Activated effector memory CD4-positive, alpha-beta T cell treated with Interleukin-2 at 50 U/mL for 16 hours (primary cell): ENCODE data around the gene TRAPPC2L.

ENCODE experiments used
- DNase-seq: peaks from one replicate; pipeline ENCODE4 v3.0.0-alpha.2; 2020

The TRAPPC2L gene

DNA sequence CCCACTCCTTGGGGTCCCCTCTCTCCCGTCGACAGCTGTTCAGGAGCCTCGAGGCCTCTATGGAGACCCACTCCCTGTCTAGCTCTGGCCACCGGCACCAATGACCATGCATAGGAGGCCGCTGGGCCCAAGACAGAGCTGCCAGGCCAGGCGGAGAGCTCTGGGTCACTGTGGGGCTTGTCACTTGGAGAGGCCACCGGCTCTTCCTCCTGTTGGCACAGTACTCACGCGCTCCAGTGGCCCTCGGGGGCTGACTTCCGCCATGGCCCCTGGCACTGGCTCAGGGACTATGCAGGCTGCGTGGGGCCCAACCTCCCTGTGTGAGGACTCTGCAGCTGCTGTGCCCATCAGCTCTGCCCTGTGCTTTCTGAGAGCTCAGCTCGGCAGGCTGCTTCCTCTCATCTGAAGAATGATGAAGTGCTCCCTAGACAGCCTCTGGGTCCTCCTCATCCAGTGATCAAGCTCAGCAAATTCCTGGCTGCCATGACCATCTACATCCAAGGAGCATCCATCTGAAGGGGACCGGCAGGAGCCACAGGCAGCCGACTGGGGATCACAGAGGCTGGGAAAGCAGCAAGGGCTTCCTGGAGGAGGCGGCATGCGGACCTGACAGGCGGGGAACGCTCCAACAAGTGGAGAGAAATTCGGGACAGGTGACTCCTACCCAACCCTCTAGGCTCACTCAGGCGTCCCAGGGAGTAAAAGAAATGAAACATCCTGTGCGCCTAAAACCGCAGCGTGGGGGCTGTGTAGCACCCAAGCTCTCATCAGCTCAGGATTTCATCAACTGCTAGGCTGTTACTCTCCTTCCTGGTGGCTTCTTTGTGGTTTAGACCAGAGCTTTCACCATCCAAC is 17.0 kb upstream of the TRAPPC2L start:
- DNase-seq = no peak

DNA sequence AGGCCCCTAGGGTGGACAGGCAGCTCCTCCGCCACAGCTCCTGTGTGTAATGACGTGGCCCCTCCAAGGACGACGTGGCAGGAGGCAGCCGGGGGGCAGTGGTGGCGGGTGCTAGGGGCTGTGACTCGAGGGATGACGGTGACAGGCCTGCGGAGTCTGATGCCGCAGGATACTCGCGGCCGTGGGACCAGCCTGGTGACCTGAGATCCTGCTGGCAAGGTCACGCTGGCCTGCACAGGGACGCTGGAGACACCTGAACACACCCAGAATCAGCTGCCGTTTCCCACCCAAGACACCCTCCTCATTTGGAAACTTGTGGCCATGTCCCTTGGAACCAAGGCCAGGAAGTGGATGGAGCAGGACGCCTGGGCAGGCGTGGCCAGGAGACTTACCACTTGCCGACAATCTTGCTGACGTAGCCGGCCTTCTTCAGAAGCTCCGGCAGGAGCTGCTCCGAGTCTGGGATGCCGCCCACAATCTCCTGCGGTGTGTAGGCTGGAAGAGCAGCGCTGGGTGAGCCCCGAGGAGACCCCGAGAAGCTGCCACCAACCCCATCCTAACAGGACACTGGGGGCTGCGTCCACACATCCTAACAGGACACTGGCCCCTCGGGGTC is 16.2 kb upstream of the TRAPPC2L start:
- no peak for DNase-seq

DNA sequence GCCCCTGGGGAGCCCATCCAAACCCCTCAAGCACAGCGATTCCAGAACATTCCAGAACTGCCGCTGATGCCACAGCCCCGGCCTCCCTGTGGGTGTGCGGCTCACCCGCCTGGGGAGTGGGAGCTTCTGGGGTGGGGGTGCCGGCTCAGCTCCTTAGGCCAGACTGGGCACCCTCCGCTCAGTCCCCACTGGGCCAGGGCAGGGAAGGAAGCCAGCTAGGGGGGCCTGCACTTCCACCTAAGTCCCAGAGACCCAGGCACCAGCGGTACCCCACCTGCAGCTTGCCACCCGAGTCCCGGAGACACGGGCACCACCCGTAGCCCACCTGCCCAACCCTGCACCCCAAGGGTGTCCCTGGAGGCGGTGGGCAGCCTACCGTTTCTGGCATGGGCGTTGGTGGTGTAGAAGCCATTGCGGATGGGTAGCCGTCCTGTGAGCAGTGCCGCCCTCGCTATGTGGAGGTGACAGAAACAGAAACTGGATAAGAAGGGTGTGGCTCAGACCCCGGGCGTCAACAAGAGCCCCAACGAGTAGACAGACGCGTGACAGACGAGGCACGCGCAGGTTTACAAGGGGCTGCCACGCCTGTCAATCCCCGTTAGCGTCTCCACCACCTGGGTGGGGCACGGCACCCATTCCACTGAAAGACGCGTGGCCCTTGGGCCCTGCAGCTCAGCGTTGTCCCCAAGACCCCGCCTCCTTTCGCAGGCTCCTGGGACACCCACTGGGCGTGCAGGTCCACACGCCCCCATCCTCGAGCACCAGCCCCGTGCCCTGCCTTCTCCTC is 15.2 kb upstream of the TRAPPC2L start:
- DNase-seq = no peak

DNA sequence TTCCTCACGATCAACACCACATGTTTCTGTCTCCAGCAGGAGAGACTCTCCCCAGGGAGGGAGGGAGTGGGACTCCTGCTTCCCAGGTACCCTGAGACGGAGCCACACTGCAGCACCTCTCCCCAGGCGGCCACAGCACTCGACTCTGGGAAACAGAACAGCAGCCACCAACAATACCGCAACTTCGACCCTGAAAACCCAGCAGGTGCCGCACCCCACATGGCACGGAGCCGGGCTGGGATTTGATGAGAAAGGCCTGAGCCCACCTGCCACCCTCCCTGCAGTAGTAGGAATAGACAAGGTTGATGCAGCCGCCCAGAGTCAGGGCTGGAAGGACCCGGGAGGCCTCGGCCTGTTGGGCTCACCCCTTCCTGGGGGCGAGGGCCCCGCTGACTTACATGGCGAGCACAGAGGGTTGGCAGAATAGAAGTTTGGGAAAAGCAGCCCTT is 14.6 kb upstream of the TRAPPC2L start:
- DNase-seq = no peak

DNA sequence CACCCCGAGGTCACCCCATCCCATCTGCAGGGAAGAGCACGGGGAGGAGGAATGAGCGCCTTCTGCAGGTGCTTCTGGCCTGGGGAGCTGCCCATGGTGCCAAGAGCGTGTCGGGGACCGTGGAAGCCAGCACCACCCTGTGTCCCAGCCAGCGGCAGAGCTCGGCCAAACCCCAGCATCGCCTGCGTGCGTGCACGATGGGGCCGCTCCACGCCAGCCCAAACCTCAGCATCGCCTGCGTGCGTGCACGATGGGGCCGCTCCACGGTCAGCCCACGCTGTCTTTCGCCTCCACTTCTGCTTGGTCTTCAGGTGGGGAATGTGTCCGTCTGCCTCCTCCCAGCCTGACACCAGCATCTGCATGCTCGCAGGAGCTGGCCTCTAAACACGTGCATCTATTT is 14.1 kb upstream of the TRAPPC2L start:
- no peak for DNase-seq

DNA sequence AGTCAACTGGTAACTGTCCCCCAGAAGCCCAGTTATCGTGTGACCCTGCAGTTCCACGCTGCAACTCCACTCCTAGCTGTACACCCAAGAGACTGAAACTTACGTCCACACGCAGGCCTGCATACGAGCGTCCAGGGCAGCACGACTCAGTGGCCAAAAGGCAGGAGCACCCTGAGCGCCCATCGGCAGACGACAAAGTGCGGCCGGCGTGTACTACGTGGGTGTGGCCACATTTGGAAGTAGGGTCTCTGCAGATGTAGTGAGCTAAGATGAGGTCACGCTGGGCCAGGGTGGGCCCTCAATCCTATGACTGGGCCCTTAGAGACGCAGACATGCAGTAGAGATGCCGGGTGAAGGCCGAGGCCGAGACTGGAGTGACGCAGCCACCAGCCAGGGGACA is 13.7 kb upstream of the TRAPPC2L start:
- no peak for DNase-seq

DNA sequence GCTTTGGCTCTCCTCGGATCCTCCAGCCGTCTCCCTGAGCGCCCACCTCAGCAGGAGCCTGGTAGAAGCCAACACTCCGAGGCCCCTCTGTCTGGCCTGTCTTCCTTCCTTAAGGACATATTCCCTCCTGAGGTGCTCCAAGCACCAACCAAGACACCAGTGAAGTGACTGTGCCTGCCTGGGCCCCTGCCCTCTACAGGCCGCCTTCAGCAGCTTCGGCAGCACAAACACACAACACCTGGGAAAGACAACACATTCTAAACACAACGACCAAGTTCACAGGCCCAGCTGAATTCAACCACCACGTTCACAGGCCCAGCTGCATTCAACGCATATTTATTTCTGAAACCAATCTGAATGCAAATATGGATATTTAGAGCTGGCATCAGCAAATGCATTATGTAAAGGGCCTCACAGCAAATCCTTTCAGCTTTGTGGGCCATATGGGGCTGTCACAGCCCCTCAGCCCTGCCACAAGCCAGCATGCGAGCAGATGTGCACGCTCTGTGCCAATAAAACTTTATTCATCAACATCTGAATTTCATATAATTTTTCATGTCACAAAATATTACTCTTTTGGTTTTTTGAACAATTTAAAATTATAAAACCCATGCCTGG is 12.4 kb upstream of the TRAPPC2L start:
- DNase-seq = no peak

DNA sequence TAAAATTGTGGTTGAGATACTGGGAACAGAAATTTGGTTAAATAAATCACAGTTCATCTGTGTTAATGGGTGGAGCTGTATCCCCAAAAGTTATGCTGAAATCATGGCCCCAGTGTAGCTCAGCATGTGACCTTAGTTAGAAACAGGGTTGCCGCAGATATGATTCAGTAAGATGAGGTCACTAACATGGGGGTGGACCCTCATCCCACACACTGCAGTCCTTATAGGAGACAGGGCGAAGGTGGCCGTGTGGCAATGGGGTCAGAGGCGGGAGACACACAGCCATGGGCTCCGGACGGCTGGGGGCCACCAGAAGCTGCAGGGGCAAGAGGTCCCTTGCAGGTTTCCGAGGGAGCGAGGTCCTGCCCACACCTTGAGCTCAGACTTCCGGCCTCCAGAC is 10.8 kb upstream of the TRAPPC2L start:
- DNase-seq = no peak

DNA sequence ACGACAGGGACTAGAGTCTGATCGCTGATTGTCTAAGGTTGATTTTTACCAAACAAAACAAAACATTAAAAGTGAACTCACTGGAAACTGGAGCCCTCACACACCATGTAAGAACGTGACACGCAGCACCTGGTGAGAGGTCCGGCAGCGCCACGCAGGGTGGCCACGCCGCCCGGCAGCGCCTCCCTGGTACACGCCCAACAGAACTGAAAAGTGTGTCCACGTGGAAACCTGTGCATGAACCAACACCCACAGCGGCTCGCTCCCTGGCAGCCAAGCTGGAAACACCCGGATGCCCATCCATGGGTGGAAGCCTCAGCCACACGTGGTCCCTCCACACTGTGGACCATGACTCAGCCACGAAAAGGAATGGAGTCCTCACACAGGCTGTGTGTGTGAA is 9.3 kb upstream of the TRAPPC2L start:
- no peak for DNase-seq

DNA sequence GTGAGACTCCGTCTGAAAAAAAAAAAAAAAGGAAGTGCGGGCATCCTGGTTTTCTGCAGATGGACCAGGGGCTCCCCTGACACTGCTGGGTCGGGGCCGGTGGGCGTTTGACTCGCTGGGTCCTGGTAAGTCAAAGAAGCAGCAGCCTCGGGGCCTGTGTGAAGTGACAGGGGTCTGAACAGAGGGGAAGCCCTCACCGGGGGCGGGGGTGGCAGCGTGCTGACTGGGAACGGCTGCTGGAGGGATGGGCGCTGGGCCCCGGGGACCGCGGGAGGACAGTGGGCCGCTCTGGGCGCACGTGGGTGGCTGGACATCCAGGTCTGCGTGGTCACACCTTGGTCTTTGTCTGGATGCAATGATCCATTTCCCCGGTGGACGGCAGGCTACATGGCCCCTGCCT is 8.4 kb upstream of the TRAPPC2L start:
- DNase-seq = no peak

DNA sequence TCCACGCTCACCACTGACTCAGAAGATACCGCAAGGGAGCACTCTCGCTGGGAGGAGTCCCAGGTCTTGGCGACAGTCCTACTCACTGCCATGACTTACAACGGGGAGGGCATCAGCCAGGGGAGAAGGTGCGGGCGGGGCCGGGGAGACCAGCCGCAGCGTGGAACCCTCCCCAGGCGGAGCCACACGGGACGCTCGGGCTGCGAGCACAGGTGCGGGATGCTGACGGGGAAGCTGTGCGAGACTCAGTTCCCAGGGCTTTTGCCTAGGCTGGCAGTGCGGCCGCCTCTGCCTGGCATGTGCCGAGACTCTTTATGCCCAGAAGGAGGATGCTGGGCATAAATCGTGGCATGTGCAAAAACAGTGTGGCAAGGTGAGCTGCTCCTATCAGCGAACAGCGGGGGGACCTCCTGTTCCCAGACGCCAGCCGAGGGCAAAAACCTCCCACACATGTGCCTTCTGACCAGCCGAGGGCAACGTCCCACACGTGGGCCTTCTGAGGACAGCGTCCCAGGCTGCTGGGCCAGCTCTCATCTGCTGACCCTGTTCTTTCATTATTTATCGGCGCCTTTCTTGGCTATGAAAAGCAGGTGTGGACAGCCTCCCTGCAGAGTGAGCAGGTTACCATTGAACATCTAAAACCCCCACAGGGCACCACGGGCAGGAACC is 6.3 kb upstream of the TRAPPC2L start:
- DNase-seq = no peak

DNA sequence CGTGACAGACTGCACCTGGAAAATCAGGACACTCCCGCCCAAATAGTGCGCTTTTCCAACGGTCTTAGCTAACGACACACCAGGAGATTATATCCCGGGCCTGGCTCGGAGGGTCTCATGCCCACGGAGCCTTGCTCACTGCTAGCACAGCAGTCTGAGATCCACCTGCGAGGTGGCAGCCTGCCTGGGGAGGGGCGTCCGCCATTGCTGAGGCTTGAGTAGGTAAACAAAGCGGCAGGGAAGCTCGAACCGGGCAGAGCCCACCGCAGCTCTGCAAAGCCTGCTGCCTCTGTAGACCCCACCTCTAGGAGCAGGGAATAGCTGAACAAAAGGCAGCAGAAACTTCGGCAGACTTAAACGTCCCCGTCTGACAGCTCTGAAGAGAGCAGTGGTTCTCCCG is 5.3 kb upstream of the TRAPPC2L start:
- no peak for DNase-seq

DNA sequence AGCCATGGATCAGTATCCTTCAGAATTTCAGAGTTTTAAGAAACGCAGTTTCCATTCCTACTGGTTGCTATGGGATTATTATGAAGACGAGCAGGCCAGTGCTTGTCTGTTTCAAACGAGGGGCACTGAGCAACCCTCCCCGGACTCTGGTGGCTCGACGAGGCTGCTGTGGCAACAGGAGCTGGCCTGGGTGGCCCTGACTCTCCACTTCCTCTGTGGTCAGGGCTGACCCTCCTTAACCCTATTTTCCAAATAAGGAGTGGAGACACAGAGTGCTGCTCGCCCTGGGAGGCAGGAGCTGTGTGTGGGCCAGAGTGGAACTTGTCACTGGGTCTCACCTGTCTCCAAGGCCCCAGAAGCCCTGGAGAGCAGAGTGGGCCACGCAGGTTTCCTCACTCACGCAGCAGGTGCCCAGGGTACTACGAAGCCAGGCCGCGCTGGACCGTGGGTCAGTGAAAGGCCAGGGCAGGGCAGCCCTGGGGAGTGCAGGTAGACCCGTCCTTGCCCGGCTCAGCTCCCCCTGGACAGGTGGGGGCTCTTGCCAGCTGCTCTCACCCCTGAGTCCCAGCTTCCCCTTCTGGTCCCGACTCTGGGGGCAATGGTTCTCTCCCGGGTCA is 3.5 kb upstream of the TRAPPC2L start:
- no peak for DNase-seq

DNA sequence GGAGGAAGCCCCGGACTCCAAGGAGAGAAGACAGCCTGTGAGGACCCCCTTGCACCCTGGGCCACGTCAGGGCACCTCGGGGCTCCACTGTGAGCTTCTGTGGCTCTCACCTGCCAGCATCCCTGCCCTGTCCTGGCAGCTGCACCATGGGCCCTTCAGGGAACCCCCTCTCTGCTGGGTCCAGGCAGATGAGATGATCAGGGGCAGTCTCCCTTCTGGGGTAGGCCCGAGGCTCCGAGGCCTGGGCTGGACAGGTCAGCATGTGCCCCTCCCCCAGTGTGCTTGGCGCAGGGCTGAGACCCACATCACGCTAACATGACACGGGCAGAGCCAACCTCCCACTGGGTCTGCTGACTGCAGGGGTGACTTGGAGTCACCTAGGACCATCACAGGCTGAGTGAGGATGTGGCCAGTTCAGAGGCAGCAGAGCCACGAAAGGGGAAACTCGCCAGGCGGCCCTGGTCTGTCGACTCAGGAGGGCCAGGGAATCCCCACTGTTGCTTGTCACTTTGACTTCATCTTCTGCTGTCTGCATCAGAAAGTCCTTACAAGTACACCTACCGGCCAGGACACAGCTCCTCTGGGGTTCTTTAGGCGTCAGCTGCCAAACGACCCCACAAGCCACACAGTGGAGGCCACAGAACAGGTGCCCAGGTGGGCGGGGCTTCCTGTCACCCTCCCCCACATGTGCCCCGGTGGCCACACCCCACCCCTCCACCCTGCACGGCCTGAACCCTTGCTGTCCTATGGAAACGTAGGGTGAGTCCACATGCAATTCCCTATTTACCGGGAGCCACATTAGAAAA is 2.4 kb upstream of the TRAPPC2L start:
- no peak for DNase-seq

DNA sequence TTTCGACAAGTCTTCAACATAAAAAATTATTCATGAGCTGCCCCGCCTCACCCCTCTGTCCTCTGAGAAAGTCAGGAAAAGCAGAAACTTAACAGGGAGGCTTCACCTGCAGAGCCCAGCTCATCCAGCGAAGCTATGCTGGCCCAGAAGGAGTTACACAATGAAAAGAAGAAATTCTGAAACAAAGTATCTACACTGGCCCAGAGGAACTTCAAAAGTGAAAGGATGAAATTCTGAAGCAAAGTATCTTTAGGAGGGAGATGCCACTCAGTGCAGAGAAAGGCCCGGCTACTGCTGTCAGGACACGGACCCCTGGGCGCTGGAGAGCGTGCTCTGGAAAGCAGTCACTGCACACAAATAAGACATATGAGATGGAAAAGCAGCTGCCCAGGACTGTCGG is 1.8 kb upstream of the TRAPPC2L start:
- DNase-seq = no peak

DNA sequence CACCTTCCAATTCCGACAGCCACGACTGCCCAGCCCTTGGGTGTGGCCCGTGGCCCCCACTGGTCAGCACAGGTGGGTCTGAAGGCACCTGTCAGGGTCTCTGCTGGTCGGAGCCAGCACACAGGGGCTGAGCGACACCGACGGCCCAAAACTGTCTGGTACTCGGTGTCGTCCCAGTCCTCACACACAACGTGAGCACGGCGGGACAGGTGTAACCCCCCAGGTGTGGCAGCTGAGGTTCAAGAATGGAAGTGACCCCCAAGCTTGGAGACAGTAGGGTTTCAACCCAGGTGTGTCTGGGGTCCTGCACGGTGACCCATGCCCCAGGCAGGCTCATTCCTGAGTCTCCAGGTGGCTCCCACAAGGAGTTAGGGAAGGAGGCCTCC is 1.2 kb upstream of the TRAPPC2L start:
- no peak for DNase-seq

DNA sequence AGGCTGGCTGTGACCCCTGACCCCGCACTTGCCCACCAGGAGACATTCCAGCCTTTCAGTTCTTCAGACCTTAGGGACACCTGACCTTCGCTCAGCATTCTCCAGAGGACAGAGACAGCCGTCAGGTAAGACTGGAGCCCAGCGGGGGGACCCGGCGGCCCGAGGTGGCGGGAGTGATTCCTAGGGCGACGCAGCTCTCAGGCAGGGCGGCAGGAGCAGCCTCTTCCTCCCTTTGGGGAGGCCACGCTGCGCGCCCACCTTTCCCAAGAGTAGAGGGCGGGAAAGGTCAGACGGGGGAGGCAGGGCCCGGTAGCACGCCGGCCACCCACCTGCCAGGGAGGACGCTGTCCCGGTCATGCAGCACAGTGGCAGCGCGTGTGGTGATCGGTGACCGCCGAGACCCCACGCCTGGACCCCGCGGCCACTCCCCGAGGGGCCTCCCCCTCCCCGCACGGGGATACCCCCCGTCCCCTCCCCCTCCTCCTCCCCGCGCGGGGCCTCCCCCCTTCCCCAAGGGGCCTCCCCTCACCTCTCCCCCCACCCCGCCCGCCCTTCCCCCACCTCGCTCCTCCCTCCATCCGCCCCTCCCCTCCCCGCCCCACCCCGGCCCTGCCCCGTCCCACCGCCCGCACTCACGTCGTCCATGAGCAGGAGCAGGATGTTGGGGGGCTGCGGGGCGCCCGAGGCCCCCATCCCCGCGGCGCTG is 652 bp upstream of the TRAPPC2L start:
- no peak for DNase-seq

DNA sequence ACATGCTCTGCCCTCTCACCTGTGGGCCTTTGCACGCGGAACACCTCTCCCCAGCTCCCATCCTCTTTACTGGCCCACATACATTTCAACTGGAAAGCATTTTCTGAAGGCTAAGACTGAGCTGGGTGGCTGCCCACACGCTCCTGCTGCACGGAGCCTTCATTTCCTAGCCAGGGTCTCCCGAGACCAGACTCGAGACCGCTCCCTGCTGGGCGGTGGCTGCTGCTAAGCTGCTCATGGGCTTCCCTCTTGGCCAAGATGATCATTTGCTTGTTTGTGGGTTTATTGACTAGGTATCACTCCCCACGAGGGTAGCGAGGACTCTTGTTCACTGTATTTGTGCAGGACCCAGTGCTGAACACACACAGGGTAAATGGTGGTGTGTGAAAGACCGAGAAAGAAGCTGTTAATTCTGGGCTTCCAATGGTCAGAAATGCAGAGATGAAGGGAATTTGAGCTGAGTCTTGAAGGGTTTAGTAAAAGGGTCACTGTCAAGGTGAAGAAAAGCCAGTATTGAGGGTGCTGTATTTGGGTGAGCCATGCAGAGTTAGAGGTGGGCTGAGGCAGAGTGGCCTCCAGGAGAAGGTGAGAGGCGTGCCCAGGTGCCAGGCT is 907 bp downstream of the TRAPPC2L start:
- DNase-seq = peak; percentile 66

DNA sequence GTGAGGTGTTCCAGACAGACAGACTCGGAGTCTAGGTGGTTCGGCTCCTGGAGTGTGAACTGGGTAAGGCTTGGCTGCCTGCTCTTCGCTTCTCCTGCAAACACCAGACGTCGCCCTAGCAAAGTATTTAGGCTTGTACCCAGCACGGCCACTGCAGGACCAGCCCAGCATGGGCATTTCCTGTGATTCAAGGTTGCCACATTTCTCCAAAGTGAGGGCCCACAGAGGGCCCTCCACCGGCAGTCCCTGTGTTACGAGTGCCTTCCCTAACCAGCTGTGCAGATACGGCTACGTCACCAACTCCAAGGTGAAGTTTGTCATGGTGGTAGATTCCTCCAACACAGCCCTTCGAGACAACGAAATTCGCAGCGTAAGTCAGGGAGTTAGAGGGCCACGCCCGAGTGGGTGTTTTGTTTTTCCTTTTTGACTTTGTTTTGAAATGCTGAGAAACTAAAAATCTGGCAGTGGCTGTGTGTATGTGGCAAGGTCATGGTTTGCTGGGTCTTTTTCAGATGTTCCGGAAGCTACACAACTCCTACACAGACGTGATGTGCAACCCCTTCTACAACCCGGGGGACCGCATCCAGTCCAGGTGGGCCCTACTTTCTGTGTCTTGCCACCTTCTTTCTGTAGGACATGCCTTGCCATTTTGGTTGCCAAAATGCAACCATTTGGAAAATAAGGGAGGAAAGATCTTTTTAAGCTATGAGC is 2.6 kb downstream of the TRAPPC2L start:
- no peak for DNase-seq

DNA sequence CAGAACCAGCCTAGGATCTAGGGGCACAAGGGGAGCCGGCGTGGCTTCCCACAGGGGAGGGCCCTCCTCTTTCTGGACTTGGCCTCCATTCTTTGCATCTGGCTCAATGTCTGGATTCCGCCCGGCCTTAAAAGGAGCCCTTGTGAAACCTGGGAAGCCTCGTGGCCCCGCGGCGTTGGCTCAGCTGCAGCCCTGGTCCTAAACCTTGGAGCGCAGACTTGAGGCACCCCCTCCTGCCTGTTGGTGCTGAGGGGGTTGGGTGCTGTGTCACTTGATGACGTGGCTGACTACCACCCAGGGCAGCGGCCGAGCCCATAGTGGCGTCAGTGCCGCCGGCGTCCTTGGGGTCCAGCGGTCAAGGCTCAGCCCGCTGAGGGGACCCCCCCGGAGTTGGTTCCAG is 4.4 kb downstream of the TRAPPC2L start:
- DNase-seq = no peak
